ENCODE measurements around the gene EP400.
"Not testable (repeated sequence)": the region's sequence is repeated elsewhere in the genome, so short reads cannot be mapped to it uniquely, and the experiment has no call there.

Gene EP400

GRCh38 chr12:131971226-131971625 is 21.5 kb downstream of the EP400 start:
- ATAC-seq (no peak), DNase-seq (no peak)
- no peaks in the 10 kb centered on the region for H3K27me3 Mint-ChIP-seq
- H3K9me3 Mint-ChIP-seq = no peaks in the 10 kb centered on the region
- H3K36me3 Mint-ChIP-seq (ENCODE audit: low read depth) = peaks cover 6% of the 10 kb centered on the region
- peaks cover 8% of the 10 kb centered on the region for H3K4me1 Mint-ChIP-seq
- no peak overlapping the region for H3K4me3 Mint-ChIP-seq
- no peak overlapping the region for H3K27ac Mint-ChIP-seq

DNA sequence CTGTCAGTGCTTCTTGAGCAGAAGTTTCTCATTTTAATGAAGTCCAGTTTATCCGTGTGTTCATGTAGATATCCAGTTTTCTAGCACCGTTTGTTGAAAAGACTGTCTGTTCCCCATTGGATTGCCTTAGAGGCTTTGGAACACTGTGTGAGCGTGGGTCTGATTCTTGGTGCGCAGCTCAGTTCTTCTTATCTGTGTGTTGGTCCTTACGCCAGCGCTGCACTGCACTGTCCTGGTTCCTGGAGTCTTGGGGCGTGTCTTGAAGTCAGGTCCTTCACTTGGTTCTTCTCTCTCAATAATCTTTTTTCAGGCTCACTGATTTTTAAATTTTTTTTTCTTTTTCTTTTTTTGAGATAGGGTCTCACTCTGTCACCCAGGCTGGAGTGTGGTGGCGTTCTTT is 25.5 kb downstream of the EP400 start:
- peaks cover 6% of the 10 kb centered on the region for H3K4me1 Mint-ChIP-seq
- no peak for ATAC-seq
- H3K36me3 Mint-ChIP-seq (ENCODE audit: low read depth) = peaks cover 13% of the 10 kb centered on the region
- DNase-seq = no peak
- no peak overlapping the region for H3K27ac Mint-ChIP-seq
- H3K27me3 Mint-ChIP-seq = no peaks in the 10 kb centered on the region
- no peaks in the 10 kb centered on the region for H3K9me3 Mint-ChIP-seq
- H3K4me3 Mint-ChIP-seq = no peak overlapping the region

- Mint-ChIP-seq H3K27me3 (no peaks in the 10 kb centered on the region), H3K4me1 (peaks cover 2% of the 10 kb centered on the region), H3K9me3 (no peaks in the 10 kb centered on the region), H3K27ac (no peak overlapping the region), H3K4me3 (no peak overlapping the region), H3K36me3 (ENCODE audit: low read depth) (peaks cover 19% of the 10 kb centered on the region)
- ATAC-seq (no peak), DNase-seq (no peak)
Measured at GRCh38 chr12:131979606-131980005, 29.9 kb downstream of the EP400 start.

- Mint-ChIP-seq H3K9me3 (no peaks in the 10 kb centered on the region), H3K27ac (no peak overlapping the region), H3K27me3 (no peaks in the 10 kb centered on the region), H3K4me3 (no peak overlapping the region), H3K4me1 (peaks cover 2% of the 10 kb centered on the region), H3K36me3 (ENCODE audit: low read depth) (peaks cover 22% of the 10 kb centered on the region)
- no peak for ATAC-seq
- DNase-seq = no peak
Measured at GRCh38 chr12:131980263-131980662, 30.5 kb downstream of the EP400 start.

DNA sequence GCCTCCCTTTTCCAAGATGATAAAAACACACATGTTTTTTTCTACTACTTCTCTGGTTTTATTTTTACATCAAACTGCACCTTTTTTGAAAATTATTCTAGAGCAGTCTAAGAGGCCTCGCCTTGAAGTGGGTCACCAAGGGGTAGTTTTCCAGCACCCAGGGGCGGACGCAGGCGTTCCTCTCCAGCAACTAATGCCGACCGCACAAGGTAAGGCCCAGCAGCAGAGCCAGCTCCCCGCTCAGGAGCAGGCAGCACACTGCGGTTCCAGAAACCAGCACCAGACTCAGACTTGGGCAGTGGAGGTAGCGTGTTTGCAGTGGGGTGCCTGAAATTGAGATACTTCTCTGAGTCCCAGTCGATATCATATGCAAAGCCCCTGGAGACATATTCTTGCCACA is 31.6 kb downstream of the EP400 start:
- DNase-seq = no peak
- Mint-ChIP-seq H3K4me1 (peaks cover 2% of the 10 kb centered on the region), H3K36me3 (ENCODE audit: low read depth) (peaks cover 22% of the 10 kb centered on the region), H3K9me3 (no peaks in the 10 kb centered on the region), H3K27ac (no peak overlapping the region), H3K4me3 (no peak overlapping the region), H3K27me3 (no peaks in the 10 kb centered on the region)
- no peak for ATAC-seq

DNA sequence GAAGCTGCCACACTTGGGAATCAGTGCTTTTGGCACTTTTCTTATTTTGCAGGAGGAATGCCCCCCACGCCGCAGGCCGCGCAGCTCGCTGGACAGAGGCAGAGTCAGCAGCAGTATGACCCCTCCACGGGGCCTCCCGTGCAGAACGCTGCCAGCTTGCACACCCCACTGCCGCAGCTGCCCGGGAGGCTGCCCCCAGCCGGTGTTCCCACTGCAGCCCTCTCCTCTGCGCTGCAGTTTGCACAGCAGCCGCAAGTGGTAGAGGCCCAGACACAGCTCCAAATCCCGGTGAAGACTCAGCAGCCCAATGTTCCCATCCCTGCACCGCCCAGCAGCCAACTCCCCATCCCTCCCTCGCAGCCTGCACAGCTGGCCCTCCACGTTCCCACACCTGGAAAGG is 32.3 kb downstream of the EP400 start:
- peaks cover 2% of the 10 kb centered on the region for H3K4me1 Mint-ChIP-seq
- H3K9me3 Mint-ChIP-seq = no peaks in the 10 kb centered on the region
- ATAC-seq (no peak), DNase-seq (no peak)
- H3K27ac Mint-ChIP-seq = no peak overlapping the region
- H3K4me3 Mint-ChIP-seq = no peak overlapping the region
- H3K27me3 Mint-ChIP-seq = no peaks in the 10 kb centered on the region
- H3K36me3 Mint-ChIP-seq (ENCODE audit: low read depth) = peaks cover 27% of the 10 kb centered on the region

- H3K36me3 Mint-ChIP-seq (ENCODE audit: low read depth) = peaks cover 33% of the 10 kb centered on the region
- H3K27ac Mint-ChIP-seq = no peak overlapping the region
- peaks cover 2% of the 10 kb centered on the region for H3K4me1 Mint-ChIP-seq
- H3K27me3 Mint-ChIP-seq = no peaks in the 10 kb centered on the region
- ATAC-seq = no peak
- no peak overlapping the region for H3K4me3 Mint-ChIP-seq
- no peak for DNase-seq
- H3K9me3 Mint-ChIP-seq = no peaks in the 10 kb centered on the region
Measured at GRCh38 chr12:131983026-131983425, 33.3 kb downstream of the EP400 start.

GRCh38 chr12:131983554-131983953 is 33.8 kb downstream of the EP400 start:
- Mint-ChIP-seq H3K4me3 (no peak overlapping the region), H3K27me3 (no peaks in the 10 kb centered on the region), H3K4me1 (no peaks in the 10 kb centered on the region), H3K9me3 (no peaks in the 10 kb centered on the region), H3K36me3 (ENCODE audit: low read depth) (peaks cover 32% of the 10 kb centered on the region), H3K27ac (no peak overlapping the region)
- DNase-seq = no peak
- no peak for ATAC-seq

DNA sequence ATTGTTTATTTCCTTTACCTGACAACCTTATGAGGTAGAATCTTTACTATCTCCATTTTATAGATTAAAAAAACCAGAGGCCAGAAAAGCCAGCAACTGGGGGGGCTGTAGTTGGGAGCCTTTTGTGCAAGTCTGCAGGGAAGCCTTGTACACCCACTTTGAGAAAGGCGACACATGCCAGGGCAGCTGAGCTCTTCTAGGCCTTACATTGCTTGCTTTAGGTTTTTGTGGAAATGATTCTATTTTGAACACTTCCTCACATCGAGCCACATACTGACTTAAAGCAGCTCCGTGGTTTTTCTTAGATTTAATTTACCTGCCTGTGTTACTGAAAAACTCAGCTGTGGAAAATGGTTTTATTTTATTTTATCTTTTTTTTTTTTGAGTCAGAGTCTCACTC is 34.6 kb downstream of the EP400 start:
- Mint-ChIP-seq H3K36me3 (ENCODE audit: low read depth) (peaks cover 36% of the 10 kb centered on the region), H3K4me3 (no peak overlapping the region)

GRCh38 chr12:131985510-131985875 is 35.8 kb downstream of the EP400 start:
- not testable (repeated sequence) for H3K4me3 Mint-ChIP-seq, ATAC-seq, H3K9me3 Mint-ChIP-seq, H3K4me1 Mint-ChIP-seq, DNase-seq, H3K27me3 Mint-ChIP-seq, H3K27ac Mint-ChIP-seq
- peaks cover 37% of the 10 kb centered on the region for H3K36me3 Mint-ChIP-seq (ENCODE audit: low read depth)

More for the DNA sequence above, 34.6 kb downstream of the EP400 start:
- Mint-ChIP-seq H3K27ac (no peak overlapping the region), H3K9me3 (no peaks in the 10 kb centered on the region), H3K27me3 (no peaks in the 10 kb centered on the region), H3K4me1 (no peaks in the 10 kb centered on the region)
- DNase-seq (no peak), ATAC-seq (no peak)

- ATAC-seq = no peak
Measured at GRCh38 chr12:131986361-131986760, 36.6 kb downstream of the EP400 start.

DNA sequence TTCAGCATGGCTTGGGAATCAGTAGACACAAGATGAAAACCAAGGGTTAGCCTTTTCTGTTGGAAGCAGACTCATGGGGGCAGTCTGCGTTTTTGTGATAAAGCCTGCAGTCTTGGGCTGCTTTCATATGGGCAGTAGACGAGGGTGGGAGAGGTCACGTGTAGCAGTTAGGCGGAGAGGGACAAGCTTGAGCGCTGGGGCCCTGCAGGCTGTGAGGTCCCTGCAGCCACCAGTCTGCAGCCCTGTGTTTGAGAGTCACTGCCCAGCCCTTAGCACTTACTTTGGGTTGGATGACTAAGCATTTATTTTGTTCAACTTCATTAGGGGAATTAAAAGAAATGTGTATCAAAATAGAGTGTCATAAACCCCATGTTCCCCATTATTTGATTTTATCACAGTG is 37.2 kb downstream of the EP400 start:
- no peak overlapping the region for H3K27ac Mint-ChIP-seq
- ATAC-seq (no peak), DNase-seq (no peak)
- no peaks in the 10 kb centered on the region for H3K9me3 Mint-ChIP-seq
- H3K4me3 Mint-ChIP-seq = no peak overlapping the region
- H3K27me3 Mint-ChIP-seq = no peaks in the 10 kb centered on the region
- no peaks in the 10 kb centered on the region for H3K4me1 Mint-ChIP-seq
- H3K36me3 Mint-ChIP-seq (ENCODE audit: low read depth) = peaks cover 36% of the 10 kb centered on the region

More at GRCh38 chr12:131986361-131986760, 36.6 kb downstream of the EP400 start:
- H3K27ac Mint-ChIP-seq = no peak overlapping the region
- H3K9me3 Mint-ChIP-seq = no peaks in the 10 kb centered on the region
- no peak for DNase-seq
- H3K4me1 Mint-ChIP-seq = no peaks in the 10 kb centered on the region
- peaks cover 38% of the 10 kb centered on the region for H3K36me3 Mint-ChIP-seq (ENCODE audit: low read depth)
- H3K27me3 Mint-ChIP-seq = no peaks in the 10 kb centered on the region
- no peak overlapping the region for H3K4me3 Mint-ChIP-seq

DNA sequence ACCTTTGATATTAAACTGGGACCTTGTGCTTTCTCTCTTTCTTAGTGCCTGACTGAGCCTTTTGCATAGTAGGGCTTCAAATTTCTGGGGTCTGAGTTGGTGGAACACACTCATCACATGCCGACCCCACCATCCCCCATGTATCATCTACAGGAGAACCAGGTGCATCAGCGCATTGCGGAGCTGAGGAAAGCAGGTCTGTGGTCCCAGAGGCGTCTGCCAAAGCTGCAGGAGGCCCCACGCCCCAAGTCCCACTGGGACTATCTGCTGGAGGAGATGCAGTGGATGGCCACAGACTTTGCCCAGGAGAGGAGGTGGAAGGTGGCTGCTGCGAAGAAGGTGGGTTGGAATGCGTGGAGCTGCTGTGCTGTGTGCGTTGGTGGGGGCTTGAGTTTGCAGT is 37.8 kb downstream of the EP400 start:
- Mint-ChIP-seq H3K36me3 (ENCODE audit: low read depth) (peaks cover 43% of the 10 kb centered on the region), H3K27ac (no peak overlapping the region), H3K4me3 (no peak overlapping the region), H3K27me3 (no peaks in the 10 kb centered on the region), H3K4me1 (no peaks in the 10 kb centered on the region), H3K9me3 (no peaks in the 10 kb centered on the region)
- DNase-seq (no peak), ATAC-seq (no peak)

GRCh38 chr12:131988054-131988796 is 38.5 kb downstream of the EP400 start:
- peaks cover 47% of the 10 kb centered on the region for H3K36me3 Mint-ChIP-seq (ENCODE audit: low read depth)

DNA sequence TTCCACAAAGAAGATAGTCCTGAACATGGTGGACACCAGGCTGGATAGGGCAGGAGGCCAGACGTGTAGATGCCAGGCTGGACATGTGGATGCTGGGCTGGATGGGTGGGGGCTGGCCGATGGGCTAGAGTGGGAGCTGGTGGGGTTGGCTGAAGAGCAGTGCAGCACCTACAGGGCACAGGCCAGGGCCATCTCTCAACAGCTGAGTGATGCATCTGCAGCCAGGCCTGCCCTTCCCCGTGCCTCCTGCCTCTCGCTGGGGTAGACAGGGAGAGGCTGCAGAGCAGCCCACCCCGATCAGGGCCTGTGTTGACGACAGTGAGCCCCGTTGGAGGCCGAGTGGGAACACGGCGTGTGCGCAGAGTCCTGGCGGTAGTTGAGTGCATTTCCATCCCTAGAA is 39.3 kb downstream of the EP400 start:
- Mint-ChIP-seq H3K4me3 (no peak overlapping the region), H3K36me3 (ENCODE audit: low read depth) (peaks cover 53% of the 10 kb centered on the region), H3K9me3 (no peaks in the 10 kb centered on the region), H3K27ac (no peak overlapping the region), H3K4me1 (no peaks in the 10 kb centered on the region), H3K27me3 (no peaks in the 10 kb centered on the region)
- no peak for DNase-seq
- ATAC-seq = no peak

More at GRCh38 chr12:131988054-131988796, 38.5 kb downstream of the EP400 start:
- Mint-ChIP-seq H3K9me3 (no peaks in the 10 kb centered on the region), H3K4me3 (no peak overlapping the region), H3K4me1 (no peaks in the 10 kb centered on the region), H3K27ac (no peak overlapping the region), H3K27me3 (no peaks in the 10 kb centered on the region)
- ATAC-seq (no peak), DNase-seq (no peak)

All from activated naive CD8-positive, alpha-beta T cell treated with anti-CD3 and anti-CD28 coated beads, Interleukin-2, amount 50 U/mL, for 24 hours (primary cell).